Endothelial cell of umbilical vein (primary cell): ENCODE data around the gene SUGP2. TPM values are rescaled to one million over a fixed set of nuclear protein-coding genes. Genes with fewer than 3 reads are reported as not detected.
A peak's percentile ranks its signal among the peaks of the same experiment; 100 is the strongest.

Experiments used
- BruUV-seq: library from RNA; stranded (reverse); fragments of 400-500 nt; replicated peaks from 2 replicates; lab custom pipeline; 2021; lab: Mats Ljungman, UMichigan
- CTCF ChIA-PET: fragments of 300-600, 350-600 bp; sonication (Branson Sonifier 250); formaldehyde crosslinking; loops from one replicate; lab custom pipeline; 2021; ENCODE audit warnings: antibody characterized with exemption, inconsistent platforms; lab: Charles Lee
- POLR2A ChIA-PET: fragments of 300-600, 350-600 bp; sonication (Branson Sonifier 250); formaldehyde crosslinking; loops from one replicate; lab custom pipeline; 2021; ENCODE audit warnings: antibody characterized with exemption, inconsistent platforms; lab: Charles Lee
- DNase-seq: peaks from one replicate; pipeline ENCODE4 v3.0.0-alpha.2; 2011; ENCODE audit warnings: low read depth, low spot score
- FAIRE-seq: peaks from 2 replicates; lab custom pipeline; 2011; peaks lifted over from hg19 to GRCh38; lab: Jason Lieb, UNC
- H2AFZ ChIP-seq: 2 replicates; pipeline ENCODE4 v1.6.0; 2012; ENCODE audit warnings: low read depth, low read length, control low read depth, inconsistent platforms
- H3K27ac ChIP-seq: 2 replicates; pipeline ENCODE4 v1.5.1; 2011; ENCODE audit warnings: low read depth, mild to moderate bottlenecking, control low read depth, low read length, moderate library complexity; ENCODE audit not compliant: insufficient read depth
- H3K27me3 ChIP-seq, 2 experiments: 2 replicates each; pipeline versions ENCODE4 v1.6.0 to v1.6.1; 2011; ENCODE audit warnings: low read length in 2 of 2, mixed read lengths in 1 of 2; ENCODE audit not compliant: control insufficient read depth in 2 of 2, insufficient read depth in 2 of 2
- H3K36me3 ChIP-seq, 2 experiments: 2 replicates in 1 of 2; 3 replicates in 1 of 2; pipeline ENCODE4 v1.5.1; 2011; ENCODE audit warnings: low read length in 2 of 2, mild to moderate bottlenecking in 1 of 2, moderate library complexity in 1 of 2; ENCODE audit not compliant: control insufficient read depth in 2 of 2, insufficient read depth in 2 of 2; ENCODE audit errors: extremely low read depth in 1 of 2
- H3K4me1 ChIP-seq: 3 replicates; pipeline ENCODE4 v1.5.1; 2011; ENCODE audit warnings: mild to moderate bottlenecking, low read length; ENCODE audit not compliant: control insufficient read depth, insufficient read depth; ENCODE audit errors: extremely low read depth
- H3K4me2 ChIP-seq: 2 replicates; pipeline ENCODE4 v1.6.1; 2011; ENCODE audit warnings: low read length, control low read depth, mixed read lengths; ENCODE audit not compliant: insufficient read depth
- H3K4me3 ChIP-seq, 3 experiments: fragments of 200-600 bp in 1 of 3; sonication (generic), shearing (Covaris generic) in 1 of 3; replicated peaks in 1 of 3; 2 replicates each; pipeline ENCODE4 v1.5.1; 2011 to 2016; ENCODE audit warnings: control low read depth in 3 of 3, low read length in 3 of 3, mild to moderate bottlenecking in 2 of 3, inconsistent platforms in 1 of 3, low read depth in 1 of 3, moderate library complexity in 1 of 3; ENCODE audit not compliant: insufficient read depth in 1 of 3
- H3K79me2 ChIP-seq: 2 replicates; pipeline ENCODE4 v1.6.0; 2012; ENCODE audit warnings: low read length, inconsistent platforms; ENCODE audit not compliant: control insufficient read depth, insufficient read depth
- H3K9ac ChIP-seq: replicated peaks from 2 replicates; pipeline ENCODE3; 2011; ENCODE audit warnings: low read length, control low read depth; ENCODE audit not compliant: insufficient read depth; ENCODE audit errors: extremely low read depth
- H3K9me1 ChIP-seq: replicated peaks from 3 replicates; pipeline ENCODE4 v1.6.0; 2011; ENCODE audit warnings: mild to moderate bottlenecking, low read length; ENCODE audit not compliant: control insufficient read depth, insufficient read depth; ENCODE audit errors: extremely low read depth
- H3K9me3 ChIP-seq: replicated peaks from 2 replicates; pipeline ENCODE4 v1.5.1; 2012; ENCODE audit warnings: low read length, inconsistent platforms; ENCODE audit not compliant: control insufficient read depth, insufficient read depth
- H4K20me1 ChIP-seq: replicated peaks from 2 replicates; pipeline ENCODE3; 2011; ENCODE audit warnings: mild to moderate bottlenecking, low read length; ENCODE audit not compliant: control insufficient read depth, insufficient read depth; ENCODE audit errors: extremely low read depth
- EZH2 ChIP-seq: IDR thresholded peaks from 2 replicates; pipeline ENCODE4 v1.6.1; 2012; ENCODE audit warnings: borderline replicate concordance, low read depth, mild to moderate bottlenecking, moderate library complexity, low read length, inconsistent platforms; ENCODE audit not compliant: severe bottlenecking
- FOS ChIP-seq: IDR thresholded peaks from 2 replicates; pipeline ENCODE4 v1.6.1; 2011; ENCODE audit warnings: mild to moderate bottlenecking, low read length, moderate library complexity, borderline replicate concordance; ENCODE audit not compliant: insufficient read depth
- GATA2 ChIP-seq: IDR thresholded peaks from 2 replicates; pipeline ENCODE4 v1.7.0; 2011; ENCODE audit warnings: low read depth, mild to moderate bottlenecking, moderate library complexity, mixed read lengths, low read length; ENCODE audit not compliant: insufficient read length, insufficient read depth
- JUN ChIP-seq: IDR thresholded peaks from 2 replicates; pipeline ENCODE4 v1.6.1; 2011; ENCODE audit warnings: borderline replicate concordance, low read depth; ENCODE audit not compliant: insufficient read length, insufficient read depth
- MYC ChIP-seq: IDR thresholded peaks from one replicate; pipeline ENCODE4 v1.6.1; 2011; ENCODE audit warnings: mild to moderate bottlenecking, low read depth, low read length
- POLR2A ChIP-seq: IDR thresholded peaks from 2 replicates; pipeline ENCODE4 v1.6.1; 2012; ENCODE audit warnings: low read depth, mild to moderate bottlenecking, control low read depth, low read length
- POLR2AphosphoS5 ChIP-seq: IDR thresholded peaks from 2 replicates; pipeline ENCODE4 v1.6.1; 2012; ENCODE audit warnings: low read depth, mild to moderate bottlenecking, control low read depth, low read length, moderate library complexity; ENCODE audit not compliant: insufficient read depth
- dilution Hi-C: fragments of 300-500 bp; cut with MboI; formaldehyde crosslinking; loops from one replicate; pipeline ENCODE4 v1.15.0; 2019; ENCODE audit warnings: low sequenced_read_pairs; ENCODE audit not compliant: extremely low pct_ligation_motif_present
- intact Hi-C: fragments of 100-400 bp; cut with micrococcal nuclease; formaldehyde crosslinking; loops from one replicate; pipeline ENCODE4 v1.10.0; 2022
- polyA plus RNA-seq, 4 experiments: library from polyadenylated mRNA; depleted of rRNA in 3 of 4; stranded (reverse) in 3 of 4; unstranded in 1 of 4; fragments of >200 nt; gene quantifications; 2 replicates each; pipeline versions ENCODE4 v1.2.1 to v1.2.3, GENCODE V29; 2011 to 2012; ENCODE audit warnings: missing spikeins in 1 of 4
- total RNA-seq: library from RNA; stranded (reverse); gene quantifications from 2 replicates; pipeline ENCODE4 v1.2.3, GENCODE V29; 2021
- TF ChIP-seq, protein P1 (sequence below): IDR thresholded peaks from 2 replicates; pipeline ENCODE4 v1.6.1; 2011; ENCODE audit not compliant: insufficient read depth, insufficient read length
- TF ChIP-seq, protein P2 (sequence below), 2 donors: IDR thresholded peaks; 1 replicate in 1 of 2; 2 replicates in 1 of 2; pipeline ENCODE4 v1.5.1; 2011; ENCODE audit warnings: low read length in 2 of 2, mild to moderate bottlenecking in 2 of 2, moderate library complexity in 2 of 2, control low read depth in 1 of 2, inconsistent platforms in 1 of 2, low read depth in 1 of 2; ENCODE audit not compliant: insufficient read depth in 1 of 2; ENCODE audit errors: extremely low read depth in 1 of 2

SUGP2 gene
- total and polyA plus RNA-seq, 2 donors (not counting 3 experiments of a cell fraction or from before 2014, with no cell fraction given): 44.6 to 79.7 TPM

DNA sequence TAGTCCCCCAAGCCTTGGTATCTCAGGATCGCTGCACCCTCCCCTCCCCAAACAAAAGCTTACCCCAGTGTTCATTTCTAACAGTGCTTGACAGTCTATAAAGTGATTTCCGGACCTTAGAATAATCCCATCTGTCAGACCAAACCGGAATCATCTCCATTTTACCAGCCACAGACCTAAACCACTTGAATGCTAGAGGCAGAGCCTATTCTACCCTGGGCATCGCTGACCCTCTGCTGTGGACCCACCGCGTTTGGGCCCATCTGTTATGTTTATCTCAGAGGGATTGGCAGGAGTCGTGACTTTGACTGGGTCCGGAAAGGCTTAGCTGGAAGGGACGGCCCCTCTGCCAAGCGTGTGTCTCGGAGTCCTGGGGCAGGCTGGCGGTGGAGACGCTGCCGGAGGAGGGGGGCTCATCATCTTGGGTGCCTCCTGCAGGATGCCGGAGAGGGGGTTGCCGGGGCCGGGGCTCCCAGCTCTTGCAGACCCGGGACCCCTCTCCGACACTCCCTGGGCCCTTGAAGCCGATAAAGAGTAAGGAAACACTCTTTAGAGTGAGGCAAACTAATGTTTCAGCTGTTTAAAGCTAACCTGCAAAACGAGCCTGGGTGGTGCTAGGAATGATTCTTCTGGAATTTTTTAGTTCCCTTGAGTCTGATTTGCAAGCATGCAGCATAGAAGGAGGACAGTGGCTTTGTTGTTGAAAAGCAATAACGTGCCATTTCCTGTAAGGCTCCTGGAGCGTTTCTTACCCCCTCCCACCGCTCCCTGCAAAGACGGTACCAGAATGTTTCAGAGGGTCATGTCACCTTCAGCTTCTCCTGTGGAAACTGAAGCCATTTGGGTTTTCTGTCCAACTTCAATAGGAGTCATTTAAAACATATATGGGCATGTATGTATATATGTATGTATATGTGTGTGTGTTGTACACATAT is 31.8 kb upstream of the SUGP2 start:
- FAIRE-seq (peak; percentile 56), DNase-seq (peak; percentile 28)
- Histone ChIP-seq H3K9me1 (no peaks in the 10 kb centered on the region), H4K20me1 (no peaks in the 10 kb centered on the region), H3K4me3 (peak overlapping the region in 2 of 3 experiments; percentile 47 to 52), H3K27ac (no peak overlapping the region), H3K9me3 (no peaks in the 10 kb centered on the region), H3K79me2 (no peaks in the 10 kb centered on the region), H3K27me3 (no peaks in the 10 kb centered on the region), H3K9ac (peak overlapping the region; percentile 13), H3K4me1 (peaks cover 21% of the 10 kb centered on the region), H3K36me3 (no peaks in the 10 kb centered on the region), H2AFZ (peak overlapping the region; percentile 75), H3K4me2 (peak overlapping the region; percentile 75)
- ChIA-PET POLR2A (no interaction called here), CTCF (interaction anchor here (1.0 kb wide), 2 partner anchors 11 to 76 kb away, joined by 3 to 4 read pairs; no protein-coding TSS in a partner anchor)
- no peak for TF ChIP-seq POLR2AphosphoS5
- TF ChIP-seq GATA2: no peak
- TF ChIP-seq, protein P1, sequence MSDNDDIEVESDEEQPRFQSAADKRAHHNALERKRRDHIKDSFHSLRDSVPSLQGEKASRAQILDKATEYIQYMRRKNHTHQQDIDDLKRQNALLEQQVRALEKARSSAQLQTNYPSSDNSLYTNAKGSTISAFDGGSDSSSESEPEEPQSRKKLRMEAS: no peak
- TF ChIP-seq EZH2: no peak
- no peak for TF ChIP-seq JUN
- TF ChIP-seq FOS: no peak
- TF ChIP-seq POLR2A: no peak
- TF ChIP-seq, protein P2, sequence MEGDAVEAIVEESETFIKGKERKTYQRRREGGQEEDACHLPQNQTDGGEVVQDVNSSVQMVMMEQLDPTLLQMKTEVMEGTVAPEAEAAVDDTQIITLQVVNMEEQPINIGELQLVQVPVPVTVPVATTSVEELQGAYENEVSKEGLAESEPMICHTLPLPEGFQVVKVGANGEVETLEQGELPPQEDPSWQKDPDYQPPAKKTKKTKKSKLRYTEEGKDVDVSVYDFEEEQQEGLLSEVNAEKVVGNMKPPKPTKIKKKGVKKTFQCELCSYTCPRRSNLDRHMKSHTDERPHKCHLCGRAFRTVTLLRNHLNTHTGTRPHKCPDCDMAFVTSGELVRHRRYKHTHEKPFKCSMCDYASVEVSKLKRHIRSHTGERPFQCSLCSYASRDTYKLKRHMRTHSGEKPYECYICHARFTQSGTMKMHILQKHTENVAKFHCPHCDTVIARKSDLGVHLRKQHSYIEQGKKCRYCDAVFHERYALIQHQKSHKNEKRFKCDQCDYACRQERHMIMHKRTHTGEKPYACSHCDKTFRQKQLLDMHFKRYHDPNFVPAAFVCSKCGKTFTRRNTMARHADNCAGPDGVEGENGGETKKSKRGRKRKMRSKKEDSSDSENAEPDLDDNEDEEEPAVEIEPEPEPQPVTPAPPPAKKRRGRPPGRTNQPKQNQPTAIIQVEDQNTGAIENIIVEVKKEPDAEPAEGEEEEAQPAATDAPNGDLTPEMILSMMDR (IDR thresholded peaks at IDR 0.05; ENCODE audit: extremely low read depth in 1 of 2, insufficient read depth in 1 of 2, low read depth in 1 of 2, low read length in 2 of 2): no peak
- TF ChIP-seq MYC: no peak
- dilution Hi-C loops: no loop called here
- intact Hi-C loops: loop anchor here (5.0 kb wide), 1 partner anchor 42 kb away; no protein-coding TSS in a partner anchor
- BruUV-seq: TSS peak; percentile 13
